C4-2B (cell line): ENCODE measurements around the gene WDR83.

ENCODE experiments used
- H3K27ac ChIP-seq: fragments of 450-650 bp; 2 replicates; pipeline ENCODE4 v1.5.1; 2017
- CTCF ChIP-seq: fragments of 450-650 bp; conservative IDR thresholded peaks from 2 replicates; pipeline ENCODE4 v1.5.1; 2017; ENCODE audit warnings: mild to moderate bottlenecking
- ZFX ChIP-seq: fragments of 450-650 bp; IDR thresholded peaks from 2 replicates; pipeline ENCODE4 v1.6.1; 2017

WDR83 gene

GRCh38 chr19:12698138-12698537, 31.5 kb downstream of the WDR83 start:
- TF ChIP-seq ZFX (no peak), CTCF (no peak)
- H3K27ac ChIP-seq: no peak overlapping the region

- TF ChIP-seq CTCF (no peak), ZFX (no peak)
- H3K27ac ChIP-seq: no peak overlapping the region
Measured at GRCh38 chr19:12701596-12702282, 35.1 kb downstream of the WDR83 start.

- no peak overlapping the region for H3K27ac ChIP-seq
- TF ChIP-seq CTCF: no peak
- TF ChIP-seq ZFX: no peak
Measured at GRCh38 chr19:12703046-12703445, 36.4 kb downstream of the WDR83 start.

- TF ChIP-seq CTCF (no peak), ZFX (no peak)
Measured at GRCh38 chr19:12705169-12705568, 38.6 kb downstream of the WDR83 start.

GRCh38 chr19:12705654-12706331, 39.2 kb downstream of the WDR83 start:
- no peak overlapping the region for H3K27ac ChIP-seq
- TF ChIP-seq ZFX (no peak), CTCF (no peak)

More at GRCh38 chr19:12705169-12705568, 38.6 kb downstream of the WDR83 start:
- H3K27ac ChIP-seq: no peak overlapping the region

- TF ChIP-seq CTCF (no peak), ZFX (no peak)
- no peak overlapping the region for H3K27ac ChIP-seq
Measured at GRCh38 chr19:12706332-12706718, 39.7 kb downstream of the WDR83 start.

GRCh38 chr19:12708641-12709040, 42.0 kb downstream of the WDR83 start:
- TF ChIP-seq ZFX (no peak), CTCF (no peak)
- no peak overlapping the region for H3K27ac ChIP-seq
